Measurements from ENCODE around the gene BEAN1. TPM values are rescaled to one million over a fixed set of nuclear protein-coding genes. Genes with fewer than 3 reads are reported as not detected.

BEAN1 gene
- total RNA-seq, 1 experiment from 2014 or later: 0.24 TPM

DNA sequence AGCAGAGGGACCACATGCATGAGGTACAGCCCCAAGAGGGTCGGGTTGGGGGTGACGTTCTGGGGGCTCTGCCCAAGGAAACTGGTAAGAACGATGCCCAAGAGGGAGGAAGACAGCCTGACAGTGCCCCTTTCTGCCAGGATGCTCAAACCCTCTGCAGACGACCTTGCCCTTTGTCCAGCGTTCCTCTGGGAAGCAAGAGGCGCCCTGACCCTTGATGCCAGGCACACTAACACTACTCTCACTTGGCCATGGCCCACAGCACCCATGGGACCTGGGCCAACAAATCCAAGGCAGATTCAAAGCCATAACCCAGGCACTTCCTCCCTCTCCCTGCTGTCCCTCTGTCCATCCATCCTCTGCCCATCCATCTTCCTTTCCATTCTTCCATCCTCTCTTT lies 102.4 kb downstream of the BEAN1 start:
- Mint-ChIP-seq H3K9me3 (no peaks in the 10 kb centered on the region), H3K27ac (no peak overlapping the region), H3K4me1 (no peaks in the 10 kb centered on the region), H3K27me3 (ENCODE audit: low read depth) (peaks cover 2% of the 10 kb centered on the region; the same call in 1 of the 2 replicates), H3K4me3 (no peak overlapping the region), H3K36me3 (ENCODE audit: insufficient read depth in 1 of 3, low read depth in 3 of 3) (peaks cover 0 to 6% (median 0%) of the 10 kb centered on the region in 3 experiments; a peak in 4 of 7 replicates)
- H4K91ac ChIP-seq (ENCODE audit: insufficient read length, low read depth, low read length): no peak overlapping the region
- no peak overlapping the region for H2AK5ac ChIP-seq (ENCODE audit: insufficient read length, low read length)
- no peaks in the 10 kb centered on the region for H3K79me2 ChIP-seq (ENCODE audit: insufficient read depth, low read length)
- H3K9me3 ChIP-seq (ENCODE audit: control insufficient read depth, low read depth, low read length): no peaks in the 10 kb centered on the region
- H2AFZ ChIP-seq (ENCODE audit: low read length): no peak overlapping the region
- no peak overlapping the region for H2BK12ac ChIP-seq (ENCODE audit: insufficient read length, low read depth, low read length)
- H2BK120ac ChIP-seq (ENCODE audit: low read depth, low read length, poor library complexity, severe bottlenecking): no peak overlapping the region
- H2BK20ac ChIP-seq (ENCODE audit: low read depth, low read length, poor library complexity, severe bottlenecking): no peak overlapping the region
- H4K20me1 ChIP-seq (ENCODE audit: control insufficient read depth, insufficient read depth, insufficient read length): no peaks in the 10 kb centered on the region
- no peak overlapping the region for H3K9ac ChIP-seq (ENCODE audit: extremely low read depth, insufficient read length, low read length)
- H3K14ac ChIP-seq (ENCODE audit: insufficient read depth, low read length): no peak overlapping the region
- no peak overlapping the region for H3K56ac ChIP-seq (ENCODE audit: insufficient read length, low read depth, low read length)
- H3K79me1 ChIP-seq (ENCODE audit: insufficient read depth, low read depth, low read length, poor library complexity, severe bottlenecking): no peaks in the 10 kb centered on the region
- no peaks in the 10 kb centered on the region for H3K23me2 ChIP-seq (ENCODE audit: insufficient read length, low read depth, low read length, poor library complexity, severe bottlenecking)
- H3K27me3 ChIP-seq (ENCODE audit: insufficient read depth, low read length): no peaks in the 10 kb centered on the region
- no peak overlapping the region for H3K4me2 ChIP-seq (ENCODE audit: insufficient read depth, insufficient read length, low read length)
- H3K4ac ChIP-seq (ENCODE audit: low read depth, low read length): no peak overlapping the region
- no peak overlapping the region for H3T11ph ChIP-seq (ENCODE audit: low read length)
- no peak overlapping the region for H2BK5ac ChIP-seq (ENCODE audit: insufficient read length, low read length)
- no peak overlapping the region for H3K23ac ChIP-seq (ENCODE audit: insufficient read length, low read depth, low read length)
- H4K8ac ChIP-seq (replicated peaks; ENCODE audit: insufficient read length, low read depth, low read length): no peak overlapping the region
- no CpG with 5 or more reads among the region's 6 CpGs for WGBS (ENCODE audit: extremely low coverage, insufficient read length, low lambda C conversion rate)
- no peaks in the 10 kb centered on the region for H3K4me1 ChIP-seq (ENCODE audit: insufficient read depth, low read length)
- no peak overlapping the region for H3K27ac ChIP-seq (ENCODE audit: insufficient read length, low read depth, low read length)
- no peak for DNase-seq
- H2BK15ac ChIP-seq (ENCODE audit: low read depth, low read length): no peak overlapping the region
- TF ChIP-seq, protein P1, sequence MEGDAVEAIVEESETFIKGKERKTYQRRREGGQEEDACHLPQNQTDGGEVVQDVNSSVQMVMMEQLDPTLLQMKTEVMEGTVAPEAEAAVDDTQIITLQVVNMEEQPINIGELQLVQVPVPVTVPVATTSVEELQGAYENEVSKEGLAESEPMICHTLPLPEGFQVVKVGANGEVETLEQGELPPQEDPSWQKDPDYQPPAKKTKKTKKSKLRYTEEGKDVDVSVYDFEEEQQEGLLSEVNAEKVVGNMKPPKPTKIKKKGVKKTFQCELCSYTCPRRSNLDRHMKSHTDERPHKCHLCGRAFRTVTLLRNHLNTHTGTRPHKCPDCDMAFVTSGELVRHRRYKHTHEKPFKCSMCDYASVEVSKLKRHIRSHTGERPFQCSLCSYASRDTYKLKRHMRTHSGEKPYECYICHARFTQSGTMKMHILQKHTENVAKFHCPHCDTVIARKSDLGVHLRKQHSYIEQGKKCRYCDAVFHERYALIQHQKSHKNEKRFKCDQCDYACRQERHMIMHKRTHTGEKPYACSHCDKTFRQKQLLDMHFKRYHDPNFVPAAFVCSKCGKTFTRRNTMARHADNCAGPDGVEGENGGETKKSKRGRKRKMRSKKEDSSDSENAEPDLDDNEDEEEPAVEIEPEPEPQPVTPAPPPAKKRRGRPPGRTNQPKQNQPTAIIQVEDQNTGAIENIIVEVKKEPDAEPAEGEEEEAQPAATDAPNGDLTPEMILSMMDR (conservative IDR thresholded peaks at IDR 0.05): no peak
- H3K18ac ChIP-seq (ENCODE audit: insufficient read length, low read depth, low read length): no peak overlapping the region
- no peak overlapping the region for H4K5ac ChIP-seq (ENCODE audit: insufficient read length, low read depth, low read length)

Other genes starting within 250 kb of the BEAN1 start
- gene CDH5, start 60.6 kb upstream of the BEAN1 start, total RNA-seq (2021): 0.20 TPM in 1 of 2 replicates, not detected in the other
- gene TK2, start 122.8 kb downstream of the BEAN1 start, total RNA-seq (2021): 5.2 and 6.3 TPM in 2 replicates
- gene CKLF, start 125.3 kb downstream of the BEAN1 start, total RNA-seq (2021): 23.1 and 25.9 TPM in 2 replicates
- gene CMTM1, start 139.1 kb downstream of the BEAN1 start, total RNA-seq (2021): 2.1 and 2.6 TPM in 2 replicates
- gene CMTM2, start 152.2 kb downstream of the BEAN1 start, total RNA-seq (2021): not detected in 2 replicates
- gene CMTM3, start 177.4 kb downstream of the BEAN1 start, total RNA-seq (2021): 39.2 and 41.0 TPM in 2 replicates